Measurements from ENCODE around the gene GAS7.

GRCh38 chr17:10217916-10218315 is 19.5 kb upstream of the GAS7 start:
- TF ChIP-seq CTCF (IDR thresholded peaks at IDR 0.05) (no peak), EP300 (IDR thresholded peaks at IDR 0.05) (no peak)
